Smooth muscle cell (in vitro differentiated cells): Measurements from ENCODE around the gene RAB30. TPM values are rescaled to one million over a fixed set of nuclear protein-coding genes. Genes with fewer than 3 reads are reported as not detected.

Experiments used
- DNase-seq: peaks from one replicate; lab custom pipeline; 2025; ENCODE audit not compliant: unreplicated experiment; lab: John Stamatoyannopoulos, UW
- H2AFZ ChIP-seq: fragments of 200-600 bp; sonication (generic); 2 replicates; pipeline ENCODE4 v1.6.0; 2016; ENCODE audit warnings: antibody characterized with exemption, low read depth, mild to moderate bottlenecking
- H3F3A ChIP-seq: fragments of 200-600 bp; sonication (generic); 2 replicates; pipeline ENCODE4 v1.6.0; 2017; ENCODE audit warnings: antibody characterized with exemption, low read depth
- H3K27ac ChIP-seq: fragments of 200-600 bp; sonication (generic); 2 replicates; pipeline ENCODE4 v1.5.1; 2016; ENCODE audit warnings: low read depth, mild to moderate bottlenecking
- H3K27me3 ChIP-seq: fragments of 200-600 bp; sonication (generic); 2 replicates; pipeline ENCODE4 v1.6.1; 2016; ENCODE audit warnings: low read depth, mild to moderate bottlenecking
- H3K36me3 ChIP-seq: fragments of 200-600 bp; sonication (generic); 2 replicates; pipeline ENCODE4 v1.5.1; 2016; ENCODE audit warnings: low read depth
- H3K4me1 ChIP-seq: fragments of 200-600 bp; sonication (generic); 2 replicates; pipeline ENCODE4 v1.5.1; 2016; ENCODE audit warnings: low read depth
- H3K4me2 ChIP-seq: fragments of 200-600 bp; sonication (generic); 2 replicates; pipeline ENCODE4 v1.6.0; 2016; ENCODE audit warnings: mild to moderate bottlenecking
- H3K4me3 ChIP-seq: fragments of 200-600 bp; sonication (generic); 2 replicates; pipeline ENCODE4 v1.5.1; 2016; ENCODE audit warnings: mild to moderate bottlenecking
- H3K79me2 ChIP-seq: fragments of 200-600 bp; sonication (generic); 2 replicates; pipeline ENCODE4 v1.6.0; 2016; ENCODE audit warnings: low read depth, mild to moderate bottlenecking
- H3K9ac ChIP-seq: fragments of 200-600 bp; sonication (generic); 2 replicates; pipeline ENCODE4 v1.6.0; 2016; ENCODE audit warnings: low read depth
- H3K9me3 ChIP-seq: fragments of 200-600 bp; sonication (generic); replicated peaks from 2 replicates; pipeline ENCODE4 v1.5.1; 2016; ENCODE audit warnings: low read depth
- H4K20me1 ChIP-seq: fragments of 200-600 bp; sonication (generic); 2 replicates; pipeline ENCODE4 v1.6.0; 2016; ENCODE audit warnings: low read depth
- CTCF ChIP-seq: fragments of 200-600 bp; sonication (generic); IDR thresholded peaks from 2 replicates; pipeline ENCODE4 v1.5.1; 2017; ENCODE audit warnings: borderline replicate concordance, mild to moderate bottlenecking, antibody characterized with exemption; ENCODE audit not compliant: insufficient read depth, poor library complexity, severe bottlenecking
- WGBS: methylation state at CpG from one replicate; pipeline ENCODE4 v1.1.7; 2016; ENCODE audit warnings: low lambda C conversion rate; 5-methylcytosine and 5-hydroxymethylcytosine counted together
- polyA plus RNA-seq: library from polyadenylated mRNA; unstranded; fragments of >200 nt; fragmentation: Nextera tagmentation; extraction: Ambion mirVana; gene quantifications from 2 replicates; pipeline ENCODE4 v1.2.1, GENCODE V29; 2016
- total RNA-seq: library from RNA; depleted of rRNA; stranded (reverse); fragments of >200 nt; gene quantifications from 2 replicates; pipeline ENCODE4 v1.2.3, GENCODE V29; 2014

The RAB30 gene
- total and polyA plus RNA-seq, 2 experiments from 2014 or later: 11.2 to 19.6 TPM

- no peak overlapping the region for H3K27ac ChIP-seq
- no peak for DNase-seq
- H3K9ac ChIP-seq: no peak overlapping the region
- H4K20me1 ChIP-seq: peaks cover 40% of the 10 kb centered on the region
- no peak overlapping the region for H2AFZ ChIP-seq
- H3K4me2 ChIP-seq: no peak overlapping the region
- TF ChIP-seq CTCF: no peak
- H3K4me1 ChIP-seq: peaks cover 13% of the 10 kb centered on the region
- H3K36me3 ChIP-seq: no peaks in the 10 kb centered on the region
- 89% methylated on average over 2 of the region's 2 CpGs for WGBS
- no peaks in the 10 kb centered on the region for H3K9me3 ChIP-seq
- peaks cover 27% of the 10 kb centered on the region for H3F3A ChIP-seq
- no peak overlapping the region for H3K4me3 ChIP-seq
- H3K27me3 ChIP-seq: no peaks in the 10 kb centered on the region
- peaks cover 68% of the 10 kb centered on the region for H3K79me2 ChIP-seq
Observed at GRCh38 chr11:83056204-83056603, 15.5 kb downstream of the RAB30 start.

GRCh38 chr11:83054904-83055380 lies 16.8 kb downstream of the RAB30 start:
- Histone ChIP-seq H3K36me3 (no peaks in the 10 kb centered on the region), H3K79me2 (peaks cover 65% of the 10 kb centered on the region), H3K4me1 (peaks cover 13% of the 10 kb centered on the region), H3K9ac (no peak overlapping the region), H3K4me3 (no peak overlapping the region), H3K27ac (no peak overlapping the region), H4K20me1 (peaks cover 28% of the 10 kb centered on the region), H3K9me3 (no peaks in the 10 kb centered on the region), H3K27me3 (no peaks in the 10 kb centered on the region), H3F3A (peaks cover 38% of the 10 kb centered on the region), H2AFZ (no peak overlapping the region), H3K4me2 (no peak overlapping the region)
- no peak for DNase-seq
- no peak for TF ChIP-seq CTCF
- 97% methylated on average over 3 of the region's 3 CpGs for WGBS

- Histone ChIP-seq H4K20me1 (peaks cover 18% of the 10 kb centered on the region), H3K9ac (no peak overlapping the region), H3K4me2 (peak overlapping the region; percentile 60), H3K9me3 (no peaks in the 10 kb centered on the region), H2AFZ (no peak overlapping the region), H3K4me1 (peaks cover 13% of the 10 kb centered on the region), H3K4me3 (no peak overlapping the region), H3F3A (peaks cover 38% of the 10 kb centered on the region), H3K27me3 (no peaks in the 10 kb centered on the region), H3K36me3 (no peaks in the 10 kb centered on the region), H3K27ac (peak overlapping the region; percentile 83), H3K79me2 (peaks cover 64% of the 10 kb centered on the region)
- no peak for TF ChIP-seq CTCF
- no peak for DNase-seq
- 77% methylated on average over 2 of the region's 2 CpGs for WGBS
Observed at GRCh38 chr11:83054001-83054400, 17.7 kb downstream of the RAB30 start.
